NCI-H2171 treated with DMSO at 0.1 percent for 48 hours (cell line): ENCODE measurements around the gene TMEM109.
A peak's percentile ranks its signal among the peaks of the same experiment; 100 is the strongest.

Experiments used
- DNase-seq: peaks from one replicate; lab custom pipeline; 2025; lab: John Stamatoyannopoulos, UW

TMEM109 gene

DNA sequence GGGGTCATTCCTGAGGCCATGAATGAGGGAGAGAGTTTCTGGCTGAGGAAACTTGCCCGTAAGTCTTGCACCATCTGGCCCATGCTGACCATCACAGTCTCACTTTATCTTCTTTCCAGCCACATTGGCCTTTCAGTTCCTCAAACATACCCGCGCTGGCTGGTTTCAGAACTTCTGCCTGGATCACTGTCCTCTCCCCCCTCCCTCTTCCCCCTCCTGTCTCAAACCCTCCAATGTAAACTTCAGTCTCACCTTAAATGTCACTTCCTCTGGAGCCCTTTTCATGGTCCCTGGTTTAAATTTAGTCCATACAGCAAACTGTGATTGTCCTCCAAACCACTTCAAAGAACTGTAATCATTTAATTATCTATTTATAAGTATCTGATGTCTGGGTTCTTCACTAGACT, 3.7 kb upstream of the TMEM109 start:
- no peak for DNase-seq

DNA sequence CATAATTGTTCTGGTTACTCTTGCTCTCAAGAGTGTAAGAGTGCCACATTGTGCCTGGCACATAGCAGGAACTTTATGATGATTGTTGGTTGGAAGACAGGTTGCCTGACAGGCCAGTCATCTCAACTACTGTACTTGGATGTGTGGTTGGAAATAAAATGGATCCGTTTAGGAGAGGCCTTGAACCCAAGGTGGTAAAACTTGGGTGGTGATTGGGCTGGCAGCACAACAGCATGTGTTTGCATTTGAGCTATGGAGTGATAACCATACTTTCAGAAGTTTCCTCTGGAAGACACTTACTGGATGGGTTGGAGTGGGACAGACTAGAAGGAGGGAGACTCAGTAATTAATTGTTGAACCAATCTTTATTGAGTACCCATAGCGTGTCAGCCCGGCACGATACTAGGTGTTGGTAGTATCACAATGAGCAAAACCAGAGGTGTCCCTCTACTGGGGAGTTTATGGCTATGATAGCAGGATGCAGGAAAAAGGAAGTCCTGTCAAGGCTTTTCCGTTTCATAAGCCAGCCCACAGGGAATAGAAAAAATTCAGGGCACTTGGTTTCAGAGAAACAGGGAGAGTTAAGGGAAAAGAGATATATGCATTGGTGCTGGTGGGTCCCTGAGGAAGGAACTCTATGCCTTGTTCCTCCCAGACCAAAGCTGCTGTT, 3.1 kb upstream of the TMEM109 start:
- no peak for DNase-seq

DNA sequence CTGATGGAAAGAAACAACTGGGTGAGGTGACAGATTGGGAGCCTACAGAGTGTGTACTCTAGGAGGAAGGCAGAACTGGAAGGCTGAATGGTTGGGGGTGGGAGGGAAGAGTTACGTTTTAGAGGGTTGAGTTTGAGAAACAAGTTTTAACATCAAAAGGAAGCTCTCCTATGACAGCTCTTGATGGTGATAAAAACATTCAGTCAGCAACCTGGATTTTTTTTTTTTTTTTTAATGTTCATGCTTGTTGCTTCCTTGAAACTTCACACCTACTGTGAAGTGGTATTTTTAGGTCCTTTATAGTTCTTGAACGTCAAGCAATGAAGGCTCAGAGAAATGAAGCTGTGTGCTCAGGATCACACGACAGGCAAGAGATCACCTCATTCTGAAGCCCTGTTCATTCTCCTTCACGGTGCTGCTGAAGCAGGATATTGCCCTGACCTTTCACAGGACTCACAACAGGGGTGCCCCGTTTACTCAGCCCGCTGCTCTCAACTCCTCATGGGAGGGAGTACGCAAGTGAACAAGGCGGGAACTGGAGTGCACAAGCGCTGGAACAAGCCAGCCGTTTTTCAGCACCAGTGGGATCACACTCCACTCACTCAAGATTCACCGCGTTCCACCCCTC, 1.6 kb upstream of the TMEM109 start:
- DNase-seq = no peak

DNA sequence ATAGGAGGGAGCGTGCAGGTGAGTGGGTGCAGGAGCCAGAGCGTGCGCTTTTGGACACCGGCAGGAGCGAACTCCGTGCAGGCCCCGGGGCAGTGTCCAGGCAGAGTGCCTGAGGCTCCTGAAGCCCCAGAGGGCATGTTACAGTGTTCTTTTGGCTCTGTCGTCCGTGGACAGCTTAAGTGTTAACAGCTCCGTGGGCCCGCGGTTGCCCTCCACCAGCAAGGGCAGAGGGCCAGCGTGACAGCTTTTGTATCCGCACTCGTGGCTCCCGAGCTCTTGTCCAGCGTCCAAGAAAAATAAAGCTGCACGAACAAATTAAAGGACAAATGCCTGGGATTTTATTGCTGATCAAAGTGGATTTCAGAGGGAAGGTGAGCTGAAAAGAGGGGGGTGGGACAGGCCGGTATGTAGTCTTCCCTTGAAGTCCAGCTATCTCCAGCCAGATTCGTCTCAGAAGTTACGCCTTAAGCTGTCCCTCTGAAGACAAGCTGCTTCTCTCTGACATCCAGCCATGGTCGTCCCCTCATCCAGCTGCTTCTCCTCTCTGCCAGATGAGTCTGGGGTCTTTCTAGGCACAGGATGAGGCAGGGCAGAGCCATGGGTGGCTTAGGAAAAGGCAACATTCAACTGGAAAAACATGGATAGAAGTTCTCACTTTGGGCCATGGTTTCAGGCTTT, 968 bp upstream of the TMEM109 start:
- DNase-seq = no peak

DNA sequence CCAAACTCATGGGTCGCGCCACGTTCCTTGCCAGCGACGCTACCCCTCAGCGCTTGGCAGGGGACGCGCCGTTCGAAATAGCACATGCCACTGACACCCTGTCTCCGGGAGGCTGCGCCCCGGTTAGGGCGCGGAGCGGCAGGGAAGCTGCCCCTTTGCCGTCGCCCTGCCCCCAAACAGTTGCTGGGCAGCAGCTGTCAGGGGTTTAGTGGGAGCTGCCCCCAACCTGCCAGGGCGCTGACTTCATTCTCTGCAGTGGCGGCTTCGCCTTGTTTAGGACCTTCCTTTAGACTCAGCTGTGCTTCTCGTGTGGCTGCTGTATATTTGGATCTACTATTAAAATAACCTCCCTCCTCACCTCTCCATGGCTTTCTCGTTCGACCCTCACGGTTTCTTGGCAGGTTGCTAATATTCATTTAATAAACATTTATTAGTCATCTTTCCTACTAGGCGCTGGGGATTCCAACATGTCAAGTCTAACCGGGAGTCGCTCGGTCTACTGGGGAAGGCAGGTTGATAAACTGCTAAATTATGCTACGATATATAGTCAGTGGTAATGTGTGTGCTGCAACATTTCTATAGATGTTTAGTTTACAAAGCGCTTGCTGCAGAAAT, 782 bp downstream of the TMEM109 start:
- peak; percentile 41 for DNase-seq

DNA sequence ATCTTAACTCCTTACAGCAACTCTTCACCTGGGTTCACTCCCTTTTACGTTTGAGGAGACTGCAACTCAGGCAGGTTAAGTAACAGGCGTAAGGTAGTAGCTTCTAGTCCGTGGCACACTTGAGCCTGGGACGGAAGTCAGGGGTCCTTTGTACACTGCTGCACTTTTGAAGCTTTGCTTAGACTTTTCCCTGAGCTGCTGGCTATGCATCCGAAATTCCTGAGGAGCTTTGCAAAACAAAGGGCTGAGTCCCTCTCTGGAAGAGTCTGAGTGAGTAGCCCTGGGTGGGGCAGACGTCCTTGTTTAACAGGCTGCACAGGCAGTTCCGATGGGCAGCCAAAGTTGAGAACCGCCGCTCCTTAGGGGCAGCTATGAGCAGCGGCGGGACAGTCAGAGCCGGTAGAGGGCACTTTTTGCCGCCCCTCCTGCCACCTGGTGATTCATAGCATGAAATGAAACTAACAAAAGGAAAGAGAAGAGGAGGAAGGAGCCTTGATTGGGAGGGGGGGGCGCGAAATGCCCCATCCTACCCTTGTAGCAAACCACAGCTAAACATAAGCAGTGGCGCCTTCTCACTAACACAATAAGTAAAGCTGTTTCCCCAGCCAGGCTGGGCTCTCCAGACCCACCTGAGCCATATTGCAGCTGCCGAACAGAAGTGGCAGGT, 1.4 kb downstream of the TMEM109 start:
- no peak for DNase-seq

DNA sequence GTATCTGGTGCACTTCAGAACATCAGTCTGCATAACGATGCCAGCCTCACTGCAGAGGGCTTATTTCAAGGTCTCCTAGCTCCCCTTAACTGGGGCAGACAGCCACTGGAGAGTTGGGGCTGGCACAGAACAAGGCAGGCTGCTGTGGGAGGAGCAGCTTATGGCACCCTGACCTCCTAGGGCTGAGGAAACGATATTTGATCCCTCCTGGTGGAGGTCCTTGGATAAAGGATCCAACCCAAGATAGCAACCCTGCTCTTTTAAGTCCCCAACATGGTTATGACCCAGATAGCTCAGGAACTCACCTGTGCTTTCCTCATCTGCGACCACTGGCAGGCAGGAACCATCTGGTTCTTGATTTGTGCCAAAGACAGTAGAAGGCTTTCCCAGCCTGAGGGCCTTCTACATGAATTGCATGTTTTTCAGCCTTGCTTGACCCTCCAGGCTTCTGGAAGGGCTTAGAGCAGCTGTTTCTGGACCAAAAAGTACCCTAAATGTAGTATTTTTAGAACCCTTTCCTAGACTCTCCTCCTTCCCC, 2.8 kb downstream of the TMEM109 start:
- peak; percentile 21 for DNase-seq

DNA sequence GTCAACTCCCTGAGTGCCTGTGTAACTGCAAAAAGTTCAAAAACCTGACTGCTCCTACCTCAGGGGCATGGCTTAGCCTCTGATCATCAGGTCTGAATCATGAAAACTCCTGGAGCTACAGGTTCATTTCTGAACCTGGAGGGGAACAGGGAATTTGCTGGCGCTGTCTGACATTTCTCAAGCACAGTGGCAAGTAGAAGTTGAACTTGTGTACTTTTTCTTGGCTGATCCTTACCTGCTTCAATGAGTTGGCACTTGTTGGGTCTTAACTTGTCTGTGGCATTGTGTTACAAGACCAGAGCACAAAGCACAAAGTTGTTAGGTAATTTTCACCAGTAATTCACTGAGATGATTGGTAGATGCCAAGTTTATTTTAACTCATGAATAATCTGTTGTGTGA, 3.3 kb downstream of the TMEM109 start:
- no peak for DNase-seq

DNA sequence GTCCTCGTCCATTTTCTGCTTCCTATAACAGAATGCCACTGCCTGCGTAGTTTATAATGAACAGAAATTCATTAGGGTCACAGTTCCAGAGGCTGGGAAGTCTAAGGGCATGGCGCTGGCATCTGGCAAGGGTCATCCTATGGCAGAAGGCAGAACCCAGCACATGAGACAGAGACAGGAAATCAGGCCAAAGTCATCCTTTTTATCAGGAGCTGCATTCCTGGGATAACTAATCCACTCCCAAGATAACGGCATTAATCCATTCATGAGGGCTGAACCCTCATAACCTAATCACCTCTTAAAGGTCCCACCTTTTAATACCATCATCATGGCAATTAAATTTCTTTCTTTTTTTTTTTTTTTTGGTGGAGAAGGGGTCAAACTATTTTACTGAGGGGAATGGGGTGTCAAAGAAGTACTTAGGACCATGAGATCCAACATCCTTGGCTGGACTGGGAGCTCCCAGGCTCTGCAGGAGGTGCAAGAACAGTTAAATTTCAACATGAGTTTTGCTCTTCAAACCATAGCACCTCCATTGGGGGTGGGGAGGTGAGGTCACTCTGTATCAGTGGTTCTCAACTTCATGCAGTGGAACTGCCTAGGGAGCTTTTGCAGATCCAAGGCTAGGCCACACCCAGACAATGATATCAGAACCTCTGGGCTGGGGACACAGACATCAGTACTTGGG, 4.4 kb downstream of the TMEM109 start:
- DNase-seq = no peak

DNA sequence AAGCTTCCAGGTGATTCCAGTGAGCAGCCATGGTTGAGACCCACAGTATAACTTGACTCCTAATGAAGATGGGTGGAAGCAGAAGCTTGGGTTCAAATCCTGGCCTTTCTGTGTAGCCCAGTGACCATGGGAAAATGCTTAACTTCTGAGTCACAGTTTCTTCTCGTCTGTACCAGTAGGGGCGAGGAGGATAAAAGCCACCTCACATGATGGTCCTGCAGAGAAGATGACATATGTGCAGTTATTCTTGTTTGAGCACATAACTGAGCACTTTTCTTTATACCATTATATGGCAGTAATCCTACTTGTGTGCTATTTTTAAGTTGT, 4.9 kb downstream of the TMEM109 start:
- DNase-seq = no peak

DNA sequence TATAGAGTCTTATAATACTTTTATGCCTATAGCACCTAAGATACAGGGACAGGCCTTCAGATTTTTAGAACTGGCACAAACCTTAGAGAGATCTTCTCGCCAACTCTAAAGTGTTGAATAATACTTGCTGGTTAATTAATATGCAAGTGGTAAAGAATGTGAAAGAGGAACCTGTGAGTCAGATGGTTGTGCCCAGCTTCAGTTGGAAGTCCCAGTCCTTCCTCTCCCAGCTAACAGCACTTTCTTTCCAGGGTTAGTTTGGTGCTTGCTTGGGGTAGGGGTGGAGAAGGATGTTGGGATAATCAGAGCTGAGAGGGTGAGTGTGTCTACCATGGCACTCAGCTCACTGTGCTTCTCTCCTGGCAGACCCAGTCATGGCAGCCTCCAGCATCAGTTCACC, 5.4 kb downstream of the TMEM109 start:
- DNase-seq = no peak

DNA sequence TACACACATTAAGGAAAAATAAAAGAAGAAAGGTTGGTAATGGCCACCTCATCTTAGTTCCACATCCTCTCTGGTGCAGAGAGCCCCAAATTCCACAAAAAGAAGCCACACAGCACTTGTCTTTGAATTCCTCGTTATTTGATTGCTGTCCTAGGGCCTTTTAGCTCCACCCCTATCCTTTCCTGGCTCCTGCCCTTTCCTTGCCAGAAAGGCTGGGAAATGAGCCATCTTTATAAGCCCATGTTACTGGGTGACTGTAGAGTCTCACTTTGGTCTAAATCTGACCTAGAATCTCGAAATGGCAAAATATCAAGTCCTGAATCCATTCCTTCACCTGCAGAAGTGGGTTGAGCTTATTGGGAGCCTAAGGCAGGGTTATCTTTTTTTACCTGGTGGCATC, 6.0 kb downstream of the TMEM109 start:
- no peak for DNase-seq

DNA sequence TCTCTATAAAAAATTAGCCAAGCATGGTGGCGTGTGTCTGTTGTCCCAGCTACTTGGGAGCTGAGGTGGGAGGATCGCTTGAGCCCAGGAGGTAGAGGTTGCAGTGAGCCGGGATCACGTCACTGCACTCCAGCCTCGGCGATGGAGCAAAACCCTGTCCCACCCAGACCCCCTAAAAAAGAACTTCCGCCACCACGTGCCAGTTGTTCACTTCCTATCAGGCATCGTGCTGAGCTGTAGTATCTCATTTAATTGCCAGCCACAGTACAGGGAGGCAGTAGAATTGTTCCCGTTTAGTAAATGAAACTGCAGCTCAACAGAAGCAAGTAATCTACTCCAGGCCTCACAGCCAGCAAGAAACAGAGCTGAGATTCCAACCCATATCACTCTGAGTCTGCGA, 7.3 kb downstream of the TMEM109 start:
- DNase-seq = no peak

DNA sequence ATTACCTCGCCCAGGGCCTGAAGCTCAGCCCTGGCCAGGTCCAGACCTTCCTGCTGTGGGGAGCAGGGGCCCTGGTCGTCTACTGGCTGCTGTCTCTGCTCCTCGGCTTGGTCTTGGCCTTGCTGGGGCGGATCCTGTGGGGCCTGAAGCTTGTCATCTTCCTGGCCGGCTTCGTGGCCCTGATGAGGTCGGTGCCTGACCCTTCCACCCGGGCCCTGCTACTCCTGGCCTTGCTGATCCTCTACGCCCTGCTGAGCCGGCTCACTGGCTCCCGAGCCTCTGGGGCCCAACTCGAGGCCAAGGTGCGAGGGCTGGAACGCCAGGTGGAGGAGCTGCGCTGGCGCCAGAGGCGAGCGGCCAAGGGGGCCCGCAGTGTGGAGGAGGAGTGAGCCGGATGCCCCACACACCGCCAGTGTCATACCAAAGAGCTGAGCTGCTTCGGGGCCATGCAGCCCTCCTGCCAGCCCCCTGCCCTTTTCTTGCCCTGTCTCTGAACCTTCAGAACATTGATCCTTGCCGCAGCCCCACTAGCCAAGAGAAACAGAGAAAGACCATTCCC, 7.9 kb downstream of the TMEM109 start:
- DNase-seq = no peak

DNA sequence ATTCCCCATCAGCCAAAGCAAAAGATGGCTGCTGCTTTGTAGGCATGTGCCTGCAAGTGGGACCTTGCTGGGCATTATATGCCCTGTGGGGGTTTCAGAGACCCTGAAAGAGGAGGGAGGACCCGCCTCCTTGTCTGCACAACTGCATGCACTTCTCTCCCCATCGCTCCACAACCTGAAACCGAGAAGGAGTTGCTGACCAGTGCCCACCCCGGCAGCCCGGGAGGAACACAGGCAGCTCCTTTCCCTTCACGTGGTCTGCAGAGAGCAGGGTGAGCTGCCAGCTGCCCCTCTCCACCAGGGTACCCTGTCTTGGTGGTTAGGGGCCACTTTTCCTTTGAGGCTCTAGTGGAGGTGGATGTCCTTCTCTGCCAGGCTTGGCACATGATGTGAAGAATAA, 8.9 kb downstream of the TMEM109 start:
- no peak for DNase-seq

DNA sequence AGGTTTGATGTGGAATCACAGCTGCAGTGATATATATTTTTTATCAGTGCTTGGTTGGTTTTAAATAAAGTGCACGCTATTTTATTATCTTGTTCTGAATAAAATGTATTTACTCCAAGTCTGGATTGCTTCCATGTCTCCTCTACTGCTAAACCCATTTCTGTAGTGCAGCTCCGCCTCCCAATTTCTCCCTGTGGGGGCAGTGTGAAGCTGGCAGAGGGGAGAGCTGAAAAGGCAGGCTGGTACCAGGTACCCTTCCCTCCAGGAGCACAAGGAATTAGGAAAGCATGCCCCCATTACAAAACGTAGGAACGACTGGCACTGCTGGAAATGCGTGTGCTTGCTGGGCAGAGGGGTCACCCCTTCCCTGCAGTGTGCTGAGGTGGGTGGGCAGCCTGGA, 9.4 kb downstream of the TMEM109 start:
- peak; percentile 38 for DNase-seq

DNA sequence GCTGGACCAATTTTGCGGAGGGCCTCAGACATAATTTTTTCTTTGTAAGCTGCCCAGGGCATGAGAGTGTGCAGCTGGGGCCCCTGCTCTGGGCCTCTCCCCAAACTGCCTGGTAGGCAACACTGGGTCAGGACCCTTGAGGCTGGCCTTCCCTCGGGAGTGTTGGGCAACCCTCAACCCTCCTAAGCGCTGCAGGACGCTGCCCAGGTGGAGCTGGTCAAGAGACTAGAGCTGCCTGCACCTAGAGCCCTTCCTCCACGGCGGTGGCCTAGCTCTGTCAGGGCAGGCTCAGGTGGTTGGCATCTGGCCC, 9.8 kb downstream of the TMEM109 start:
- DNase-seq = no peak

DNA sequence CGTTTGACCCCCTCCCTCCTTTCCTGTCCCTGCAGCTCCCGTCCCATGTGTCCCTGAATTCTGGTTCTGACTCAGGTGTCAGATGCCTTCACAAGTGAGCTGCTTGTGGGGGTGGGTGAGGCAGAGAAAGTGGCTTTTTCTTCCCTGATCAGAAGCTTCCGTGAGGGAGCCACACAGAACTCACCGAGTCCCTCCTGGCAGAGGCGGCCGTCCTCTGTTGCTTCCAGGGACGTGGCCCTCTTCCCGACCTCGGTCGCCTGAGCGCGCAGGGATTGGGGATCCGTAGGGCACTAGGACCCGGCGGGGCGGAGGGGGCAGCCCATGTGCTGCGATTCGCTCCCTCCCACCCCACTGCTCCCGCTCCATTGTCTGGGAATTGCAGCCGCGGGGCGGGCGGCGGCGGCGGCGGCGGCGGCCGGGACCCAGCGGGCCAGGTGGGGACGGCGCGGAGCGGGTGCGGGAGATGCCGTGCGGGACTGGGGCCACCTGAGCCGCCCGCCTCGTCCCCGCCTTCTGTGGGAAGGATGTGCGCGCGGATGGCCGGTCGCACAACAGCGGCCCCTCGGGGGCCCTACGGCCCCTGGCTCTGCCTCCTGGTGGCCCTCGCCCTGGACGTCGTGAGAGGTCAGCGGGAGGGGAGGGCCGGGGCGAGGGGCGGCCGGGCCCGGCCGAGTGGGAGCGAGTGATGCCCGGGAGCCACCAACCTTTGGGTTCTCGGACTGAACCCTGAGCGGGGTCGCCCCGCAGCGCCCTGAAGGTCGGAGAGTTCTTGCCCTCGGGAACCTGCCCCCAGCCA, 10.3 kb downstream of the TMEM109 start, which contains the start of gene TMEM132A:
Gene TMEM132A, plus strand, starts transcription at position 351 of the 796 bp plus-strand sequence. Its CDS starts 174 bp downstream, at position 525.
- DNase-seq = peak; percentile 82

DNA sequence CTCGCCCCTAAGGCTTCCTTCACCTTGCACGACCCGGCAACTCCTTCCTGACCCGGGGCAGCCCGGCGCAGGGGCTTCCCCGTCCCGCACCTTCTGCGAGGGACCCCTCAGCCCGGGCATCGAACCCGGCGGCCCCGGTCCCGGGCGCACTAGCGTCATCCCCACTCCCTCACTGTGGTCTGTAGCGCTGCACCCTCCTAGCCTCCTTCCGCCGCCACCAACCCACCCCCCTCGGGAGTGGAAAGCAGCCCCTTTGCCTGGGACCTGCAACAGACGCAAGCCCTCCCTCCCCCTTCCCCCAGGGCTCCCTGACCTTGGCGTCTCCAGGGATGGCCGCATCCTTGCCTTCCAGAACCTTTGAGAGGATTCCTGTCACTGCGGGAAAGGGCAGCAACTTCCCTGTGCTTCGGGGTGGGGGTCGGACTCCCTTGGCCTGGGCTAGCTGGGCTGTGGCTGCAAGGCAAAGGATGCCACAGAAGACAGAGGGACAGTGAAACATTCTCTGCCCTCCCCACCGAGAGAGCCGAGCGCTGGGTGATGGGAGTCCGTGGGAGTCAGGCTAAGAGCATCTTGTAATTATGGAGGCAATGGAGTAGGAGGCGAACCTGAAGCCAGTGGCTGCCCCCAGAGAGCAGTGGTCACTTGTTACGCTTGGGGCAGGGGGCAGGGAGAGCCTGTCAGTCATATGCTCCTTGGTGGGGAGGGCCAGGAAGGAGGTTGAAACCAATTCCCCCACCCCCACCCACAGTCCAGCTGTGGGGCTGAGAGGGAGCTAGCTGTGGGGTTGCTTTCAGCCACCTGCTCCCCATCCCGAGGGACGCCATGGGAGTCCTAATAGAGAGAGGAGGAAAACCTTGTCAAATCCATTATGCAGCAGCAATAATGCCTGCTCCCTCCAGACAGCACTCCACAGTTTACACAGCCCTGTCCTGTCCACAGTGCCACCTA, 11.2 kb downstream of the TMEM109 start:
- DNase-seq = peak; percentile 81

DNA sequence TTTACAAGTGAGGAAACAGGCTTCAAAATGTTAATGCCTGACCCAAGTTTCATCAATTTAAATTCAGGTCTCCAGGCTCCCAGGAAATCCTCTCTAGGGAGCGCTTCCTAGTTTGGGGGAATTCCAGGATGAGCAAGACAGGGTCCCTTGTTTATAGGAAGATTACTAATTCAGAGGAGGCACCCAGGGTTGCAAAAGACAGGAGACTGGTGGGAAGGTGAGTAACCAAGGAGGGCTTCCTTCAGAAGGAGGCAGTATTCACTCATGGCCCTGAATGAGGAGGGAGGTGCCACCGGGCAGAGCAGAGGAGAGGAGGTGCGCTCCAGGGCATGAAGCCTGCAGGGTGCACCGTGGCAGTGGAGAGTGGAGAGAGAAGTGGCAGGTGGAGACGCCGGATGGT, 11.9 kb downstream of the TMEM109 start:
- no peak for DNase-seq
